HL-60 (cell line): ENCODE measurements around the gene PCDH15.

ENCODE experiments used
- DNase-seq, 2 experiments: peaks; one replicate each; pipeline ENCODE4 v3.0.0-alpha.2; 2010 to 2020; ENCODE audit warnings: low read depth in 1 of 2, low spot score in 1 of 2
- H3K27ac ChIP-seq: fragments of 250-450 bp; sonication (Bioruptor Pico); replicated peaks from 2 replicates; pipeline ENCODE4 v1.5.1; 2020; ENCODE audit warnings: mild to moderate bottlenecking, moderate library complexity
- H3K27me3 ChIP-seq: fragments of 250-450 bp; sonication (Bioruptor Pico); 2 replicates; pipeline ENCODE4 v1.5.1; 2021; ENCODE audit warnings: mild to moderate bottlenecking, moderate library complexity; ENCODE audit not compliant: insufficient read depth, poor library complexity, severe bottlenecking
- H3K4me3 ChIP-seq: replicated peaks from 2 replicates; pipeline ENCODE4 v1.5.1; 2011; ENCODE audit warnings: mild to moderate bottlenecking, control low read depth, low read length; ENCODE audit not compliant: insufficient read depth
- CTCF ChIP-seq: IDR thresholded peaks from one replicate; pipeline ENCODE4 v1.5.1; 2011; ENCODE audit warnings: low read length, control low read depth, inconsistent platforms; ENCODE audit not compliant: insufficient read depth
- GABPA ChIP-seq: IDR thresholded peaks from 2 replicates; pipeline ENCODE4 v1.6.1; 2012; ENCODE audit warnings: low read depth
- POLR2AphosphoS5 ChIP-seq: IDR thresholded peaks from 2 replicates; pipeline ENCODE4 v1.6.1; 2012; ENCODE audit warnings: low read depth
- REST ChIP-seq: IDR thresholded peaks from 2 replicates; pipeline ENCODE4 v1.6.1; 2012; ENCODE audit warnings: low read depth; ENCODE audit not compliant: insufficient replicate concordance
- SPI1 ChIP-seq: IDR thresholded peaks from 2 replicates; pipeline ENCODE4 v1.6.1; 2012; ENCODE audit warnings: low read depth, mild to moderate bottlenecking, borderline replicate concordance

The PCDH15 gene

GRCh38 chr10:54503863-54504262, 297.2 kb downstream of the PCDH15 start:
- H3K4me3 ChIP-seq = no peak overlapping the region
- H3K27ac ChIP-seq = no peak overlapping the region
- H3K27me3 ChIP-seq = no peaks in the 10 kb centered on the region
- TF ChIP-seq GABPA (no peak), CTCF (no peak), SPI1 (no peak), POLR2AphosphoS5 (no peak), REST (no peak)
- no peak for DNase-seq

- no peaks in the 10 kb centered on the region for H3K27me3 ChIP-seq
- H3K4me3 ChIP-seq = no peak overlapping the region
- no peak for TF ChIP-seq SPI1
- no peak for TF ChIP-seq REST
- no peak for TF ChIP-seq GABPA
- no peak for TF ChIP-seq POLR2AphosphoS5
- TF ChIP-seq CTCF = no peak
- DNase-seq = no peak
- no peak overlapping the region for H3K27ac ChIP-seq
Observed at GRCh38 chr10:54501929-54502328, 299.1 kb downstream of the PCDH15 start.

- no peak overlapping the region for H3K4me3 ChIP-seq
- DNase-seq = no peak
- H3K27ac ChIP-seq = no peak overlapping the region
- no peak for TF ChIP-seq POLR2AphosphoS5
- TF ChIP-seq SPI1 = no peak
- TF ChIP-seq CTCF = no peak
- no peak for TF ChIP-seq GABPA
- TF ChIP-seq REST = no peak
- no peaks in the 10 kb centered on the region for H3K27me3 ChIP-seq
Observed at GRCh38 chr10:54496852-54497251, 304.2 kb downstream of the PCDH15 start.
